ENCODE data around the gene KIF4A.
"Not testable (repeated sequence)": the region's sequence is repeated elsewhere in the genome, so short reads cannot be mapped to it uniquely, and the experiment has no call there.

Gene KIF4A

DNA sequence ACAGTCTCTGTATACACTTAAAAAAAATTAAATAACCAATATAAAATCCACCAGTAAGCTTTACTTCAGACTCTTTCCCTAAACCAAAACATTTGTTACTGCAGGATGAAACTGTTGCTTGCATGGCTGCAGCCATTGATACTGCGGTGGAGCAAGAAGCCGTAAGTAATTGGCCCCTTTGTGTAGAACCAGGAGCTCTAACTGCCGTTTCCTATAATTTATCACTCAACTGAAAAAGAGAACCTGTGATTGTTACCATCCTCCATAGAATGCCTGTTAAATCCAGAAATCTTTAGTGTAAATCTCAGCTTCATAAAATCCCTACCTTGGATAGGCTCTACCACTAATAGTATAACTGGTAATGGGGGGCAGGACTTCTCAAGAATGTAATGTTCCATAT is 62.6 kb downstream of the KIF4A start:
- no peak for DNase-seq
- no peak for TF ChIP-seq CTCF (IDR thresholded peaks at IDR 0.05; ENCODE audit: low read depth, low read length, missing control alignments)
- Histone ChIP-seq H3K27ac (no peak overlapping the region), H3K27me3 (replicated peaks) (no peaks in the 10 kb centered on the region), H3K4me3 (ENCODE audit: low read depth, low read length) (no peak overlapping the region), H3K36me3 (replicated peaks) (no peaks in the 10 kb centered on the region)
- in situ Hi-C loops (cut with HindIII; ENCODE audit: low pct_ligation_motif_present, low sequenced_read_pairs), result no loop called here

DNA sequence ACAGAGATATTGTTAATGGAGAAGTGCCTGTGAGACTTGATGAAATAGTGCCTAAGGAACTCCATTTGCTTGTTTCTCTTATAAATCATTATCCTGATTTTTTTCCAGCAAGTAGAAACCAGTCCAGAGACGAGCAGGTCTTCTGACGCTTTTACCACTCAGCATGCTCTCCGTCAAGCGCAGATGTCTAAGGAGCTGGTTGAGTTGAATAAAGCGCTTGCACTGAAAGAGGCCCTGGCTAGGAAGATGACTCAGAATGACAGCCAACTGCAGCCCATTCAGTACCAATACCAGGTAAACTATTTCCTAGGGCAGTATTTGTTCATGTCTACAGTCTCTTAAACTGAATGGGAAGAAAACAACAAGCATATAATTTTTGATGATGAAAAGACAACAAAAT is 63.6 kb downstream of the KIF4A start:
- Histone ChIP-seq H3K27me3 (replicated peaks) (no peaks in the 10 kb centered on the region), H3K36me3 (replicated peaks) (no peaks in the 10 kb centered on the region), H3K27ac (no peak overlapping the region), H3K4me3 (ENCODE audit: low read depth, low read length) (no peak overlapping the region)
- in situ Hi-C loops (cut with HindIII; ENCODE audit: low pct_ligation_motif_present, low sequenced_read_pairs), result no loop called here
- TF ChIP-seq CTCF (IDR thresholded peaks at IDR 0.05; ENCODE audit: low read depth, low read length, missing control alignments), result no peak
- no peak for DNase-seq

GRCh38 chrX:70354716-70355115 is 64.8 kb downstream of the KIF4A start:
- no peak for TF ChIP-seq CTCF (IDR thresholded peaks at IDR 0.05; ENCODE audit: low read depth, low read length, missing control alignments)
- H3K27ac ChIP-seq, result no peak overlapping the region
- no peak overlapping the region for H3K4me3 ChIP-seq (ENCODE audit: low read depth, low read length)
- in situ Hi-C loops (cut with HindIII; ENCODE audit: low pct_ligation_motif_present, low sequenced_read_pairs), result no loop called here
- no peaks in the 10 kb centered on the region for H3K27me3 ChIP-seq (replicated peaks)
- H3K36me3 ChIP-seq (replicated peaks), result no peaks in the 10 kb centered on the region
- no peak for DNase-seq

- H3K27me3 ChIP-seq (replicated peaks), result no peaks in the 10 kb centered on the region
- in situ Hi-C loops (cut with HindIII; ENCODE audit: low pct_ligation_motif_present, low sequenced_read_pairs), result no loop called here
- H3K4me3 ChIP-seq (ENCODE audit: low read depth, low read length), result no peak overlapping the region
- TF ChIP-seq CTCF (IDR thresholded peaks at IDR 0.05; ENCODE audit: low read depth, low read length, missing control alignments), result no peak
- no peaks in the 10 kb centered on the region for H3K36me3 ChIP-seq (replicated peaks)
- H3K27ac ChIP-seq, result no peak overlapping the region
- no peak for DNase-seq
Measured at GRCh38 chrX:70359458-70359857, 69.6 kb downstream of the KIF4A start.

DNA sequence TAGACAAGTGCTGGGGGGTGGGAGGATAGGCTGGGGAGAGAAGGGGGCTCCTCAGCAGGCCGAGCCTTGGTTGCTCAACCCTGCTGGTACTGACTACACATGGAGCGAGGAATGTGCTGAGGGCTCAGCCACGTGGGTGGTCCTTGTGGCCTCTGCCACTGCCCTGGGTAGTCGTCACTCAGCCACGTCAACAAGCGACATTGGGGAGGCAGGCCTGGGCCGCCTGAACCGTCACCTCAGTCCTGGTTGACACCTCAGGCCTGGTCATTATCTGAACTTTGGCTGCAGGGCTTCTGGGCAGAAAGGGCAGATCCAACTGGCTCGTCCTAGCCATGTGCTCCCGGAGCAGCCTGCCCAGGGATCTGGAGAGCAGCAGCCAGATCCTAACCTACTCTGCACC is 70.5 kb downstream of the KIF4A start:
- Histone ChIP-seq H3K4me3 (ENCODE audit: low read depth, low read length) (no peak overlapping the region), H3K27ac (no peak overlapping the region), H3K27me3 (replicated peaks) (no peaks in the 10 kb centered on the region), H3K36me3 (replicated peaks) (no peaks in the 10 kb centered on the region)
- in situ Hi-C loops (cut with HindIII; ENCODE audit: low pct_ligation_motif_present, low sequenced_read_pairs), result no loop called here
- no peak for DNase-seq
- TF ChIP-seq CTCF (IDR thresholded peaks at IDR 0.05; ENCODE audit: low read depth, low read length, missing control alignments), result no peak

DNA sequence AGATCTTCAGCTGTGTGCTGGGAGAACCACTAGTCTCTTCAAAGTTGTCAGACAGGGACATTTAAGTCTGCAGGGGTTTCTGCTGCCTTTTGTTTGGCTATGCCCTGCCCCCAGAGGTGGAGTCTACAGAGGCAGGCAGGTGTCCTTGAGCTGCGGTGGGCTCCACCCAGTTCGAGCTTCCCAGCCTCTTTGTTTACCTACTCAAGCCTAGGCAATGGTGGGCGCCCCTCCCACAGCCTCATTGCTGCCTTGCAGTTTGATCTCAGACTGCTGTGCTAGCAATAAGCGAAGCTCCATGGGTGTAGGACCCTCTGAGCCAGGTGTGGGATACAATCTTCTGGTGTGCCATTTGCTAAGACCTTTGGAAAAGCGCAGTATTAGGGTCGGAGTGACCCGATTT is 78.8 kb downstream of the KIF4A start:
- H3K36me3 ChIP-seq (replicated peaks); in situ Hi-C loops (cut with HindIII; ENCODE audit: low pct_ligation_motif_present, low sequenced_read_pairs); H3K27ac ChIP-seq; DNase-seq; H3K27me3 ChIP-seq (replicated peaks); H3K4me3 ChIP-seq (ENCODE audit: low read depth, low read length): not testable (repeated sequence)
